ENCODE results near the gene SIGLEC1. TPM values are rescaled to one million over a fixed set of nuclear protein-coding genes. Genes with fewer than 3 reads are reported as not detected.

SIGLEC1 gene
- total RNA-seq, 3 donors from 2014 or later = 2.0 to 32.0 (median 6.9) TPM

DNA sequence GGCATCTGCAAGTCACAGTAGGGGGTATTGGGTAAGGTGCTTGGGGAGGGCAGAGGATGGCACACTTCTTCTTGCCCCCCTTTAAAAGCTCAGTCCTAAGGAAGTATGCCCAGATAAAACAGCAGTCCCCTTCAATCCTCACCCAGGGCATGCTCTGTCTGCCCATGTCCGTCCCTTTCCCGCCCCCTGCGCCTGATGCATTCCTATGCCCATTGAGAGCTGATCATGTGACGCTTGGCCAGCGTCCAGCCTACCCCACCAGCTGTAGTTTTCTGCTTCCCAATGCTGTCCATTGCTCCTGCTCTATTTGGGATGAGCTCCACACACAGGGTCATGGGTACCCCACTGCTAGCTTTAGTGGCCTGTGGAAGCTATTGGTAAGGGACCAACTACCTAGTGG lies 8.3 kb downstream of the SIGLEC1 start:
- TF ChIP-seq, protein P1, sequence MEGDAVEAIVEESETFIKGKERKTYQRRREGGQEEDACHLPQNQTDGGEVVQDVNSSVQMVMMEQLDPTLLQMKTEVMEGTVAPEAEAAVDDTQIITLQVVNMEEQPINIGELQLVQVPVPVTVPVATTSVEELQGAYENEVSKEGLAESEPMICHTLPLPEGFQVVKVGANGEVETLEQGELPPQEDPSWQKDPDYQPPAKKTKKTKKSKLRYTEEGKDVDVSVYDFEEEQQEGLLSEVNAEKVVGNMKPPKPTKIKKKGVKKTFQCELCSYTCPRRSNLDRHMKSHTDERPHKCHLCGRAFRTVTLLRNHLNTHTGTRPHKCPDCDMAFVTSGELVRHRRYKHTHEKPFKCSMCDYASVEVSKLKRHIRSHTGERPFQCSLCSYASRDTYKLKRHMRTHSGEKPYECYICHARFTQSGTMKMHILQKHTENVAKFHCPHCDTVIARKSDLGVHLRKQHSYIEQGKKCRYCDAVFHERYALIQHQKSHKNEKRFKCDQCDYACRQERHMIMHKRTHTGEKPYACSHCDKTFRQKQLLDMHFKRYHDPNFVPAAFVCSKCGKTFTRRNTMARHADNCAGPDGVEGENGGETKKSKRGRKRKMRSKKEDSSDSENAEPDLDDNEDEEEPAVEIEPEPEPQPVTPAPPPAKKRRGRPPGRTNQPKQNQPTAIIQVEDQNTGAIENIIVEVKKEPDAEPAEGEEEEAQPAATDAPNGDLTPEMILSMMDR (IDR thresholded peaks at IDR 0.05) = no peak
- no peak for TF ChIP-seq POLR2AphosphoS5 (IDR thresholded peaks at IDR 0.05)
- no peak for TF ChIP-seq POLR2A (IDR thresholded peaks at IDR 0.05)
- intact Hi-C loops (cut with DNase I; ENCODE audit: low total_unique reads) = no loop called here

DNA sequence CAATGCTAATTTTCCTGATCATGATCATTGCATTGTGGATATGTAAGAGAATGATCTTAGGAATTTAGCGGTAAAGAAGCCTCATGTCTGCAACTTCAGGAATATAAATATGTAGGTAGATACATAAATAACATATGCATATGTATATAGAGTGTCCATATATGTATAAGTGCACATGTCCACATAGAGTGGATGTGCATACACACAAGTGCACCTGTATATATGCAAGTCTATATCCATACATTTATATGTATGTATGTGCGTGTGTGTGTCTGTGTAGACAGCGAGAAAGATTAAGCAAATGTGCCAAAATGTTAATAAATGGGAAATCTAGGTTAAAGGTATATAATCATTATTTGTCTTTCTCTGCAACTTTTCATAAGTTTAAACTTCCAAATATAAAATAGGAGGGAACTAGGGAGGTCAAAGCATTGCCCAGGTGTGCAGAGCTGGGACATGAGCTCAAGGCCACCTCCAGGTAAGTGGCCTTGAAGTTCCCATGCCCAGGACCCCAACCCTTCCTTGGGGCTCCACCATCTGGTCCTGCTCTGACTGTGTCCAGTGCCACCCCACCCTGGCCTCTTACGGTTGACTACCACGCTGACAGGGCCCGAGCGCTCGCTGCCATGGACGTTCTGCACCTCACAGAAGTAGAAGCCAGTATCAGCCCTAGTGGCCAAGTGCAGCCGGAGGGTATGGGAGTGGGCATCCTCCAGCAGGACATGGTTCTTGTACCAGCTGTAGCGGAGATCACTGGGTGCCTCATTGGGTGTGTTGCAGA lies 9.6 kb downstream of the SIGLEC1 start:
- DNase-seq (ENCODE audit: low spot score in 2 of 2) = no peak

More for the DNA sequence above, 8.3 kb downstream of the SIGLEC1 start:
- Histone ChIP-seq H3K4me1 (no peaks in the 10 kb centered on the region), H3K36me3 (no peaks in the 10 kb centered on the region), H3K4me3 (no peak overlapping the region), H3K9me3 (no peaks in the 10 kb centered on the region), H3K27ac (no peak overlapping the region), H3K27me3 (no peaks in the 10 kb centered on the region)
- DNase-seq (ENCODE audit: low spot score in 2 of 2) = no peak

DNA sequence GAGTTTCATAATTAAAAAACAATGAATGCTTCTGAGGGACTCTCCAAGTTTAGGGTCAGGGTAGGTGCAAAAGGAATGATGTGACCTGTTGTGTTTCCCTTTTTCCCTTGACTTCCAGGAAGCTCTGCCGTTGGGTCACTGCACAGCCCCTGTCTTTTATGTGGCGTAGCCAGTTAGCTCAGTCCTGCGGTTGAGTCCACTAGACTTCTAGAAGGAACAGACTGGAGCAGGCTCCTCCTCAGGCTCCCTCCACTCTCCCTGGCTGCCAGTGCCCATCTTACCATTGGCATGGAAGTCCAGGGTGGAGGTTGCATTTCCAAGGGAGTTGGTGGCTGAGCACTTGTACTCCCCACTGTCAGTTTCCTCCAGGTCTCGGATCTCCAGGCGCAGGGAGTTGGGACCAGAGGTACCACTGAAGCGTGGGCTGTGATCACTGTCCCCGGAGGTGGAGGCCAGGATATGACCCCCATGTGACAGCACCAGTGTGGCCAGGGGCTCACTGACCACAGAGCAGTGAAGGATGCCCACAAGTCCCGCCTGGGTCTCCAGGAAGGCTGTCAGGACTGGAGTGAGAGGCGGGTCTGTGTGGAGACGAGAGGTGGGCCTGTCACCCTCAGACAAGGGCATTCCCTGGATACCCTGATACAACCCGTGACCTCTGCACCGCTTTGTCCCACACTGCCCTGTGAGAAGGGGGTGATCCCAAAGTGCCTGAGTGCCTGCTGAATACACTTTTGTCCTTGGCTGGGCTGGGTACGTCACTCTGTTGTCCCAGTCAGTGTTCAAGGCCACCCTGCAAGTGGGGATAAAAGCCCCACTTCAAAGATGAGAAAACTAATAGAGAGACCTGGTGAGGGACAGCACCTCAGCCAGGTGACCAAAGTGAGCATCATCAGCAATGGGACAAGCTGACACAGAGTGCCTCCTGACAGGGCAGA lies 11.1 kb downstream of the SIGLEC1 start:
- Histone ChIP-seq H3K27me3 (no peaks in the 10 kb centered on the region), H3K27ac (no peak overlapping the region), H3K36me3 (no peaks in the 10 kb centered on the region), H3K9me3 (peaks cover 0 to 3% of the 10 kb centered on the region in 2 donors), H3K4me1 (no peaks in the 10 kb centered on the region), H3K4me3 (no peak overlapping the region)
- TF ChIP-seq POLR2AphosphoS5 (IDR thresholded peaks at IDR 0.05) = no peak
- TF ChIP-seq, protein P1 (IDR thresholded peaks at IDR 0.05) = no peak
- no peak for TF ChIP-seq POLR2A (IDR thresholded peaks at IDR 0.05)
- no peak for DNase-seq (ENCODE audit: low spot score in 2 of 2)
- intact Hi-C loops (cut with DNase I; ENCODE audit: low total_unique reads) = no loop called here

More for the DNA sequence above, 9.6 kb downstream of the SIGLEC1 start:
- H3K4me1 ChIP-seq = no peaks in the 10 kb centered on the region
- no peak for TF ChIP-seq POLR2A (IDR thresholded peaks at IDR 0.05)
- TF ChIP-seq, protein P1 (IDR thresholded peaks at IDR 0.05) = no peak
- TF ChIP-seq POLR2AphosphoS5 (IDR thresholded peaks at IDR 0.05) = no peak
- no peaks in the 10 kb centered on the region for H3K36me3 ChIP-seq
- H3K9me3 ChIP-seq = no peaks in the 10 kb centered on the region
- no peaks in the 10 kb centered on the region for H3K27me3 ChIP-seq
- no peak overlapping the region for H3K27ac ChIP-seq
- no peak overlapping the region for H3K4me3 ChIP-seq
- intact Hi-C loops (cut with DNase I; ENCODE audit: low total_unique reads) = no loop called here

- DNase-seq (ENCODE audit: low spot score in 2 of 2) = no peak
- intact Hi-C loops (cut with DNase I; ENCODE audit: low total_unique reads) = no loop called here
- no peak for TF ChIP-seq POLR2AphosphoS5 (IDR thresholded peaks at IDR 0.05)
- no peak for TF ChIP-seq POLR2A (IDR thresholded peaks at IDR 0.05)
- TF ChIP-seq, protein P1 (IDR thresholded peaks at IDR 0.05) = no peak
- H3K36me3 ChIP-seq = no peaks in the 10 kb centered on the region
- H3K9me3 ChIP-seq = peaks cover 0 to 6% of the 10 kb centered on the region in 2 donors
- H3K27me3 ChIP-seq = no peaks in the 10 kb centered on the region
- no peaks in the 10 kb centered on the region for H3K4me1 ChIP-seq
- no peak overlapping the region for H3K4me3 ChIP-seq
- H3K27ac ChIP-seq = no peak overlapping the region
Measured at GRCh38 chr20:3699037-3699436, 13.4 kb downstream of the SIGLEC1 start.
